GM13977 (cell line): ENCODE data around the gene SUPT3H.
"Not testable (repeated sequence)": the region's sequence is repeated elsewhere in the genome, so short reads cannot be mapped to it uniquely, and the experiment has no call there.

Source experiments
- DNase-seq: peaks from one replicate; pipeline ENCODE4 v3.0.0; 2012; ENCODE audit warnings: low spot score
- in situ Hi-C: fragments of 300-500 bp; cut with MboI; formaldehyde crosslinking; loops from one replicate; pipeline ENCODE4 v1.12.0; 2022; ENCODE audit warnings: low sequenced_read_pairs, low pct_unique_long_range_greater_than_20kb, mixed read lengths, inconsistent platforms; ENCODE audit not compliant: unreplicated experiment
- TF ChIP-seq, protein P1 (sequence below): IDR thresholded peaks from 2 replicates; pipeline ENCODE4 v1.5.1; 2012; ENCODE audit warnings: mild to moderate bottlenecking, control low read depth; ENCODE audit not compliant: insufficient read depth; ENCODE audit errors: extremely low read depth, missing control alignments

Gene SUPT3H

DNA sequence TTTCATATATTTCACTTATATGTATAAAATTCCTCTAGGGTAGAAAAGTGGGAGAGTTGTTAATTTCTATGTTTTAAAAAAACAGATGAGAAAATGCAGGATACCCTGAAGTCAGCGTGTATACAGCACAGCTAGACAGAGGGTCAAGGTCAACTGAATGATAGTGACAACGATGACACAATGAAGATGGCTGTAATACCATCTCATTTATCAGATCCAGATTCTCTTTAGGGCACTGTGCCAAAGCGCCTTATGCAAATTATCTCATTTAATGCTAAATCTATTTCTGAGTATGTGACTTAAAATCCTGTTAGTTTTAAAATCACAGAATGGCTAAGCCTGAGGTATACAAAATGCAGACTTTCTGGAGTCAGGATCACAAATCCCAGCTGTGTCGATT lies 481.0 kb downstream of the SUPT3H start:
- DNase-seq: no peak
- in situ Hi-C loops: no loop called here
- TF ChIP-seq, protein P1, sequence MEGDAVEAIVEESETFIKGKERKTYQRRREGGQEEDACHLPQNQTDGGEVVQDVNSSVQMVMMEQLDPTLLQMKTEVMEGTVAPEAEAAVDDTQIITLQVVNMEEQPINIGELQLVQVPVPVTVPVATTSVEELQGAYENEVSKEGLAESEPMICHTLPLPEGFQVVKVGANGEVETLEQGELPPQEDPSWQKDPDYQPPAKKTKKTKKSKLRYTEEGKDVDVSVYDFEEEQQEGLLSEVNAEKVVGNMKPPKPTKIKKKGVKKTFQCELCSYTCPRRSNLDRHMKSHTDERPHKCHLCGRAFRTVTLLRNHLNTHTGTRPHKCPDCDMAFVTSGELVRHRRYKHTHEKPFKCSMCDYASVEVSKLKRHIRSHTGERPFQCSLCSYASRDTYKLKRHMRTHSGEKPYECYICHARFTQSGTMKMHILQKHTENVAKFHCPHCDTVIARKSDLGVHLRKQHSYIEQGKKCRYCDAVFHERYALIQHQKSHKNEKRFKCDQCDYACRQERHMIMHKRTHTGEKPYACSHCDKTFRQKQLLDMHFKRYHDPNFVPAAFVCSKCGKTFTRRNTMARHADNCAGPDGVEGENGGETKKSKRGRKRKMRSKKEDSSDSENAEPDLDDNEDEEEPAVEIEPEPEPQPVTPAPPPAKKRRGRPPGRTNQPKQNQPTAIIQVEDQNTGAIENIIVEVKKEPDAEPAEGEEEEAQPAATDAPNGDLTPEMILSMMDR: no peak

DNA sequence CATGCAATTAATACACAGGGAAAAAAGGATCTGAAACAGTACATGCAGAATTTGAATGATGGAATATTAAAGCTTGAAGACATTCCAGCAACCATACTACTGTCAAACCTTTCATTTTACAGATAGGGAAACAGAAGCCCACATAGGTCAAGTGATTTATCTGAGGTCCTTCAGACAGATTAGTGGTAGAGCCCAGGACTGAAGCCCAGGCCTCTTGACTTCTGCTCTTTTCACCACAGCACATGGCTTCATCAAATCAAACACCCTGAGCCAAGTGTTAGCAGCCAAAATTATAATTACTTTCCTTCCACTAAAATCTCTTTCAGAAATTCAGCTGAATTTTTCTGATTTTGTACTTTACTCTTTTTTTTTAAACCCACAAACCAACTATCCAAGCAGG lies 485.2 kb downstream of the SUPT3H start:
- no peak for DNase-seq
- in situ Hi-C loops: no loop called here
- TF ChIP-seq, protein P1: no peak

DNA sequence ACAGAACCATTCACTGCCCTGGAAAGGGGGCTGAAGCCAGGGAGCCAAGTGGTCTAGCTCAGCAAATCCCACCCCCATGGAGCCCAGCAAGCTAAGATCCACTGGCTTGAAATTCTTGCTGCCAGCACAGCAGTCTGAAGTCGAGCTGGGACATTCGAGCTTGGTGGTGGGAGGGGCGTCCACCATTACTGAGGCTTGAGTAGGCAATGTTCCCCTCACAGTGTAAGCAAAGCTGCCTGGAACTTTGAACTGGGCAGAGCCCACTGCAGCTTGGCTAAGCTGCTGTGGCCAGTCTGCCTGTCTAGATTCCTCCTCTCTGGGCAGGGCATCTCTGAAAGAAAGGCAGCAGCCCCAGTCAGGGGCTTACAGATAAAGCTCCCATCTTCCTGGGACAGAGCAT lies 498.7 kb downstream of the SUPT3H start:
- in situ Hi-C loops, DNase-seq: not testable (repeated sequence)

DNA sequence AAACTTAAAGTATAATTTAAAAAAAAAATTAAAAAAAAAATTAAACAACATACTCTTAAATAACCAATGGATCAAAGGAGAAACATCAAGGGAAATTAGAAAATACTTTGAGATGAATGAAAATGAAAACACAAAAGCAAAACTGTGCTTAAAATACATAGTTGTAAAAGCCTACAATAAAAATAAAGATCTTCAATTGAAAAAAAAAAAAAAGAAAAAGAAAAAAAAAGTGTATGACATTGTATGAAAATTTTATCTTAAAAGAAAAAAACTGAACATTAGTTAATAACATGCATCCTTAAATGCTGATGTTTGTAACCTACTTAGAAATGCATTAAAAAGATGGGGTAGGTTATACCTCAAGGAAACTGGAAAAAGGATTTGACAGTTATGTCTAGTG lies 501.1 kb downstream of the SUPT3H start:
- DNase-seq, in situ Hi-C loops: not testable (repeated sequence)

DNA sequence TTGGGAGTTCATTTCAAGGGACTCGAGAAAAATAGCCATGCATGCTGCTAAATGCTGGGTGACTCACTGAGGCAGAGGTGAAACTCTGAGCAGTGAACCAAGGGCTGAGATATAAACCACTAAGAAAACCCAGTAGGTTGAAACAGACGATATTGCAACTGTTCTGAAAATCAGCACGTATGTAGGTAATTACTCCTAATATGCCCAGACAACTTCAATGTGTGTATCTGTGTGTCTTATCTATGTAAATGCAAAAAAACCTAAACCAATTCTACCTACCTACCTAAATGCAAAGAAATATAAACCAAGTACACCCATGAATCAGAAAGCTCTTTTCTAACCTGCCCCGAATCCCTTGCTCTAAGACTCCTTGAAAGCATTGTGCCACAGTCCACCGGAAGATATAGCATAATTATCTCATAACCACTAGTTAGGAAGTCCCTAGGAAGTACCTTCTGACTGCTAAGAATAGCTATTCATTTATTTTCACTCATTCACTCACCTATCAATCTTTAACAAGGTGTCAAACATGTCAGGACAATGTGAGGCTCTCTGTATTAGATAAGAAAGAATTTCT lies 508.3 kb downstream of the SUPT3H start:
- in situ Hi-C loops: no loop called here
- DNase-seq: peak; percentile 53
- TF ChIP-seq, protein P1: no peak

DNA sequence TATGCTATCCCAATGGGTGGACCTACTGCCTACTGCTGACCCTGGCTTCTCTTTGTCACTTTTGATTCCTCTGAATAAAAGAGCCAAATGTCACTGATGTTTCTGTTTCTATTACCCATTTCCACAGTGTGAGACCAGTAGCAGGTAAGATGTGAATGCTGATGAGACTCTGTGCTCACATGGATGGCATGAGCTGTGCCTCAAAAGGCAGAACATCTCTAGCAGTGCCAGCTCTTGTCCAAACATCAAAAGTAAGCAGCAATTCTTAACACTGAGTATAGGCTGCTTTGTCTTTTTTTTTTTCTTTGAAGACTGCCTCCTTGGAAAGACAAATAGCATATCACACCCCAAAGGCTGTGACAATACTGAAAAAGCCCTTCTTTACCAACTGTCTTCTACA lies 508.8 kb downstream of the SUPT3H start:
- TF ChIP-seq, protein P1: no peak
- in situ Hi-C loops: no loop called here
- DNase-seq: peak; percentile 8

DNA sequence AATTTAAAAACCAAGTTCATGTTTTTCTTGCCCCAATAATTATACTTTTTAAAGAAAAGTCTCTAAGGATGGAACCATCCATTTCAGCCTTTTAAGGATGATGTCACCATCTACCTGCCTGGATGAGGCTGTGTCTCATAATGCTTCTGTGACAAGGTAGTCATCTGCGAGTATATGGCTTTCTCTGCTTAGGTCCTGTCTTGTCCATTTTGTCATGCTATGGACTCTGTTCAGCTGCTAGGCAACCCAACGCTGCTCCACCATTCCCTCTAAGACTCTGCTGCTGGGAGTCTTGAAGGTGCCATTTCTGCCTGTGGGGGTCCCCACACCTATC lies 509.4 kb downstream of the SUPT3H start:
- in situ Hi-C loops: no loop called here
- TF ChIP-seq, protein P1: no peak
- DNase-seq: peak; percentile 19
